Heart left ventricle (tissue), 13 donors: ENCODE data around the gene TAF4.

Source experiments
- CTCF ChIP-seq, 12 donors: fragments of 200-600 bp; sonication (generic) in 4 of 12; IDR thresholded peaks; one replicate each; pipeline versions ENCODE4 v1.5.0 to v1.8.0; 2018 to 2022; ENCODE audit warnings: antibody characterized with exemption in 12 of 12, mild to moderate bottlenecking in 5 of 12
- POLR2A ChIP-seq, 2 donors: fragments of 450-650 bp; IDR thresholded peaks; one replicate each; pipeline ENCODE4 v1.6.1; 2017; ENCODE audit warnings: antibody characterized with exemption in 2 of 2, mild to moderate bottlenecking in 2 of 2, moderate library complexity in 2 of 2
- donor health status: ischemic (EF 13 %, LVEDD 7.1; RV severe dilation, severe dysfunction).
- donor health status: DM: no; HTN: yes; CAD: no.
- donor health status: DM: no; HTN: no; CAD: no.
- donor health status: ischemic (EF 25% LVEDD 6.9; RV normal size, moderate dysfunction).
- donor health status: ischemic (EF 25% LVEDD 5.7; RV mildly dilated, moderate dysfunction).
- donor health status: ischemic (EF 35%, LVEDD 5.7; RV mildly dilated, moderate dysfunction).
- donor health status: nonischemic (EF 11% LVEDD 7.7; RV severe dilation, severe dysfunction).
- donor health status: DM: yes; HTN: yes; CAD: no.
- donor health status: PGD.
- donor health status: ischemic (EF 29% LVEDD 5.4; RV normal size, mild dysfunction).
- donor health status: nonischemic (EF 23%, LVEDD 6.1; RV moderate dilation, normal function).

- no peak for TF ChIP-seq CTCF (IDR thresholded peaks at IDR 0.05)
- TF ChIP-seq POLR2A (IDR thresholded peaks at IDR 0.05), result no peak
Measured at GRCh38 chr20:62028384-62028783, 37.3 kb downstream of the TAF4 start.
